Activated T-cell treated with anti-CD3 and anti-CD28 coated beads, Interleukin-2, amount 50 U/mL, for 24 hours (primary cell): Measurements from ENCODE around the gene CCDC92B.
A peak's percentile ranks its signal among the peaks of the same experiment; 100 is the strongest.

Experiments used
- DNase-seq: peaks from one replicate; pipeline ENCODE4 v3.0.0-alpha.2; 2020
- H3K27ac Mint-ChIP-seq: 2 replicates; pipeline ENCODE4 v1.8.0; 2020; ENCODE audit warnings: mild to moderate bottlenecking, mixed read lengths
- H3K27me3 Mint-ChIP-seq: 2 replicates; pipeline ENCODE4 v1.8.0; 2020; ENCODE audit warnings: mixed read lengths
- H3K36me3 Mint-ChIP-seq: 2 replicates; pipeline ENCODE4 v1.8.0; 2020; ENCODE audit warnings: low read depth, mixed read lengths
- H3K4me1 Mint-ChIP-seq: 2 replicates; pipeline ENCODE4 v1.8.0; 2020; ENCODE audit warnings: low read depth, mixed read lengths
- H3K4me3 Mint-ChIP-seq: 2 replicates; pipeline ENCODE4 v1.8.0; 2020; ENCODE audit warnings: mild to moderate bottlenecking, moderate library complexity, mixed read lengths
- H3K9me3 Mint-ChIP-seq: 2 replicates; pipeline ENCODE4 v1.8.0; 2020; ENCODE audit warnings: mixed read lengths

Gene CCDC92B

GRCh38 chr17:2718150-2718938, 31.1 kb downstream of the CCDC92B start:
- Mint-ChIP-seq H3K4me3 (no peak overlapping the region), H3K36me3 (no peaks in the 10 kb centered on the region), H3K27ac (no peak overlapping the region), H3K9me3 (no peaks in the 10 kb centered on the region), H3K27me3 (peaks cover 17% of the 10 kb centered on the region), H3K4me1 (peaks cover 14% of the 10 kb centered on the region)
- no peak for DNase-seq

DNA sequence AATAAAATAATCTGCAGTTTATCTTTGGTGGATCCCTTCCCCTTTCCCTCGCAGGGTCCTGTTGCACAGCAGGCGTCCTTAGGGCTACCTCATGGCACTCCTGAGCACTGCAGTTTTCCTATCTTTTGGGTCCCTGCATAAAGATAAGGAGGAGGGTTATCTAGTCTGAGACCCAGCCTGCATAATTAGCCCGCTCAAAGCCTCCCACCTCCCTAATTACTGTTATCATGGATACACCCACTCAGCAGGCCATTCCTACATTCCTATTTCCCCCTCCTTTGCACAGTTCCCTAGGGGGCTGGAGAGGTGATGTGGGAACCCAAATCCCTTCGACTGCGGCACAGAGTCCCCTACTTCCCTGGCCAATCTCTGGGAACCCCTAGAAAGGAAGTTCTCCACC, 32.8 kb downstream of the CCDC92B start:
- peaks cover 1% of the 10 kb centered on the region for H3K27me3 Mint-ChIP-seq
- no peak overlapping the region for H3K4me3 Mint-ChIP-seq
- DNase-seq, result no peak
- peaks cover 4% of the 10 kb centered on the region for H3K36me3 Mint-ChIP-seq
- H3K9me3 Mint-ChIP-seq, result no peaks in the 10 kb centered on the region
- peaks cover 18% of the 10 kb centered on the region for H3K4me1 Mint-ChIP-seq
- H3K27ac Mint-ChIP-seq, result no peak overlapping the region

DNA sequence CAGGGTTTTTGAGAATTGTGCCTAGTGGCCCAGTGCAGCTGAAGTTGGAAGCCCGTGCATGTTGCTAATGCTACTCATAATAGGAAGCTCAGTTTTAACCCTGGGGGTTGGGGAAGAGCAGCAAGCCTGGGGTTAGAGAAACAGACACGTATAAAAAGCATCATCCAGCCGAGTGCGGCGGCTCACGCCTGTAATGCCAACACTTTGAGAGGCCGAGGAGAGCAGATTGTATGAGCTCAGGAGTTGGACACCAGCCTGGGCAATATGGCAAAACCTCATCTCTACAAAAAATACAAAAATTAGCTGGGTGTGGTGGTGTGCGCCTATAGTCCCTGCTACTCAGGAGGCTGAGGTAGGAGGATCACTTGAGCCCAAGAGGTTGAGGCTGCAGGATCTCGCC, 35.6 kb downstream of the CCDC92B start:
- Mint-ChIP-seq H3K4me1 (peaks cover 27% of the 10 kb centered on the region), H3K27ac (no peak overlapping the region), H3K9me3 (no peaks in the 10 kb centered on the region), H3K36me3 (peaks cover 24% of the 10 kb centered on the region), H3K4me3 (no peak overlapping the region), H3K27me3 (no peaks in the 10 kb centered on the region)
- DNase-seq, result no peak

DNA sequence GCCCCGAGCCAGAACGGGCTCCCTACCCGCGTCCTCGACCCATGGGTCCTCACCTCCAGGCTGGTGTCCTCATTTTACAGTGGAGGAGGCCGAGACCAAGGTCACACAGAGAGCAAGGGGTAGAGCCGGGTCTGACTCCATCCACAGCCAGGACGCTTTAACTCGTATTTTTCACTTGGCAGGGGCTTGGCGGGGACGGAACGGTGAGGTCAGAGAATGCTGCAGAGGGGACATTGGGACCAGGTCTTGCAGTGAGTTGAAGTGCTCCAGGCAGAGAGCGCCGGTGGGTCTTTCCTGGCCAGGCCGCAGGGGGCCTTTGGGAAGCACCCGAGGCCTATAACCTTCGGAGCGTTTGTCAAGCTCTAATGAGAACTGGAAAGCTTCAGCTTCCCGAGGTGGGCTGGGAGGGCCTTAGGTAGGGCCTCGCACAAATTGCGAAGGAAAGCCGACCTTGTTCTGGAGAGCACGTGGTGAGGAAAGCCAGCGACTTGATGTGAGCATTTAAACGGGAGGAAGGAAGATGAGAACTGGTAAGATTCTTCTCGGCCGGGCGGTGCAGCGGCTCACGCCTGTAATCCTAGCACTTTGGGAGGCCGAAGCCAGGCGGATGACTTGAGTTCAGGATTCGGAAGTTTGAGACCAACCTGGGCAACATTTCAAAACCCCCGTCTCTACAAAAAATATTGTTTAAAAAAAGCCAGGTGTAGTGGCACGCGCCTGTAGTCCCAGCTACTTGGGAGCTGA, 37.0 kb downstream of the CCDC92B start:
- peak overlapping the region; percentile 93 for H3K27ac Mint-ChIP-seq
- no peak for DNase-seq
- no peaks in the 10 kb centered on the region for H3K27me3 Mint-ChIP-seq
- peak overlapping the region; percentile 87 for H3K4me3 Mint-ChIP-seq
- H3K4me1 Mint-ChIP-seq, result peaks cover 35% of the 10 kb centered on the region
- H3K36me3 Mint-ChIP-seq, result peaks cover 31% of the 10 kb centered on the region
- no peaks in the 10 kb centered on the region for H3K9me3 Mint-ChIP-seq

- Mint-ChIP-seq H3K9me3 (no peaks in the 10 kb centered on the region), H3K4me1 (peaks cover 35% of the 10 kb centered on the region), H3K4me3 (peak within 1 kb of the TSS; percentile 90), H3K27me3 (no peaks in the 10 kb centered on the region), H3K36me3 (peaks cover 34% of the 10 kb centered on the region), H3K27ac (peak within 1 kb of the TSS; percentile 93)
- DNase-seq, result peak; percentile 99
Measured at GRCh38 chr17:2711608-2712299, 37.7 kb downstream of the CCDC92B start, which contains the start of gene CLUH. Gene CLUH, minus strand, starts transcription at chr17:2711764. Its CDS starts 103 bp downstream, at chr17:2711661.

DNA sequence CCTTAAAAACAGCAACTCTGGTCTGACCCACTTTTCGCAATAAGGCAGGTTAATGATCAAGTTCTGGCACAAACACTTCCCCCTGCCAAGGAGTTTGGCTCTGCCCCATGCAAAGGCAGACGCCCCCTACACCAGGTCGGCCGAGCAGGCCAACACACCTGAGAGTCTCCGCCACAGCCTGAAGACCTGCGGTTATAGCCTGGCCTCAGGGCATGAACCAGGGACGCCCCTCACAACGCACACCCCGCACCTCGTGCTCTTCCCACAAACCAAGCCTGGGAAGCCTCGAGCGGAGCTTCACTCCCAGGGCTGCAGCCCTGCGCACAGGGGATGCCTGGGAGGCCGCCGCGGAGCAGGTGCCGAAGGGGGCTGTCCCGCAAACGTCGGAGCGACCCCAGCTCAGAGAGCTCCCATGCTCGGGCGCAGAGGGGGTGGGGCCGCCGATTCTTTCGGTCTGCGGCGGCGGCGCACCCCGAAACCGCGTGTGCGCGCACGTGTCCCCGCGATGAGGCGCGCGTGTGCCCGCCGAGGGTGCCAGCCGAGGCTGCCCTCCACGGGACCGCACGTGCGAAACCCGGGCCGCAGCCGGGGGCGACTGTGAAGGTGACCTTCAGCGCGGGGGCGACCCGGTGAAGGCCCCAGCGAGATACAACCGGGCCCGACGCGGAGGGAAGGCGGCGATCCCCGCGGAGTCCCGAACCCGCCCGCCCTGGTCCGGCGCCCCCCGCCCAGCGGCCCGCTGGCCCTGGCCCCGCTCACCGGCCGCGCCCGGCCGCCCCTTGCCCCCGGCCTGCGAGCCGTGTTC, 38.4 kb downstream of the CCDC92B start:
- H3K9me3 Mint-ChIP-seq, result no peaks in the 10 kb centered on the region
- H3K27me3 Mint-ChIP-seq, result no peaks in the 10 kb centered on the region
- peak overlapping the region; percentile 92 for H3K27ac Mint-ChIP-seq
- H3K36me3 Mint-ChIP-seq, result peaks cover 40% of the 10 kb centered on the region
- H3K4me1 Mint-ChIP-seq, result peaks cover 39% of the 10 kb centered on the region
- peak overlapping the region; percentile 90 for H3K4me3 Mint-ChIP-seq
- DNase-seq, result peak; percentile 65

DNA sequence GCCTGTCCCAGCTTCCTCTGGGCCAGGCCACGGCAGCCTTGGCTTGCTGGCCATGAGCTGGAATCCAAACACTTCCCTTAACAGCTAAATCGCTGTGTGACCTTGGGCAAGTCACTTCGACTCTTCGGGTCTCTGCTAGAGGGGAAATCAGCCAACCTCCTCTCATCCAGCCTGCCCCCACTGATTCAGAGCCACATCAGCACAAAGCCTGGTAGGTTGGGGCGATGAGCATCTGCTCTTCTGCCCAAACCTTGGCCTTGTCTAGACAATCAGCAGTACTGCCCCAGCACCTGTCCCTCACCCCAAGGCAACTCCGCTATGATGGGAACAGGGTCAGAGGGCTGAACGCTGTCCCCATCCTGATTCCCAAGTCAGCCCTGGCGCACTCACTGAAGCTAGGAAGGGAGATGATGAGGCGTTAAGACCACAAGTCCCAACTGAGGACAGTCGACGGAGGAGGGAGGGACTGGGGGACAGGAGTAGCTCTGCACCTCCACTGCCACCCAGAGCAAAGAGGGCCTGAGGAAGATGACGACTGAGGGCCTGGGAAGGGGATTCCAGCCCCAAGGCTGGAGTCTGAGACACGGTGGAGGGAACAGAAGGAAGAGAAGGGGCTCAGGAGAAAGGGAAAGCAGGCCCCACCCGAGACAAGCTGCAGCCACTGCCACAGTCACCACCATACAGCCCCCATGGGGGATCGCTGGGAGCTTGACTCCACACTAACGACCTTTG, 39.2 kb downstream of the CCDC92B start:
- DNase-seq, result no peak
- Mint-ChIP-seq H3K27me3 (no peaks in the 10 kb centered on the region), H3K27ac (peak overlapping the region; percentile 92), H3K36me3 (peaks cover 47% of the 10 kb centered on the region), H3K9me3 (no peaks in the 10 kb centered on the region), H3K4me1 (peaks cover 44% of the 10 kb centered on the region), H3K4me3 (peak overlapping the region; percentile 90)

DNA sequence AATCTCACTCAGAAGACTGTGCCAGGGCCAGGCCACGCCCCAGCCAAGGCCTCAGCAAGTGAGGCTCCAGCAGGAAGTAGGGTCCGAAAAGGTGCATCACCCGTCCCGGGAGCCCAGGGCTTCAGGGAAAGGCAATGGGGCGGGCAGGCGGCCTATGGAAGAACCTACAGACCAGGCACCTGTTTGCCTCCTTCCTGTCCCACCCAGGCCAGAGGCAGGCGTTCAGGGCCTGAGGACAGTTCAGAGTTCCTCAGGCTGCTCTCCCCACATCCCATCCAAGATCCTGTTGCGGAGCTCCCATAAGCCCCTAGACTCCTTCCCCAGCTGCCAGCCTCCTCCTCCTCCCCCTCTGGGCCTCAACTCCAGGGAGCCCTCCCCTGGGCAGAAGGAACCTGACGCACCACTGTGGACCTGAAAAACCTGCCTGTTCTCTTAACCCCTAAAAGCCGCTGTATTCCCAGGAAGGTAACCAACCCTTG, 40.2 kb downstream of the CCDC92B start:
- Mint-ChIP-seq H3K4me1 (peaks cover 45% of the 10 kb centered on the region), H3K36me3 (peaks cover 57% of the 10 kb centered on the region), H3K9me3 (no peaks in the 10 kb centered on the region), H3K27me3 (no peaks in the 10 kb centered on the region), H3K4me3 (peak overlapping the region; percentile 90), H3K27ac (peak overlapping the region; percentile 92)
- DNase-seq, result no peak

GRCh38 chr17:2708585-2709182, 40.8 kb downstream of the CCDC92B start:
- Mint-ChIP-seq H3K27me3 (no peaks in the 10 kb centered on the region), H3K27ac (peak overlapping the region; percentile 92), H3K4me3 (peak overlapping the region; percentile 90), H3K4me1 (peaks cover 43% of the 10 kb centered on the region), H3K36me3 (peaks cover 62% of the 10 kb centered on the region), H3K9me3 (no peaks in the 10 kb centered on the region)
- no peak for DNase-seq

DNA sequence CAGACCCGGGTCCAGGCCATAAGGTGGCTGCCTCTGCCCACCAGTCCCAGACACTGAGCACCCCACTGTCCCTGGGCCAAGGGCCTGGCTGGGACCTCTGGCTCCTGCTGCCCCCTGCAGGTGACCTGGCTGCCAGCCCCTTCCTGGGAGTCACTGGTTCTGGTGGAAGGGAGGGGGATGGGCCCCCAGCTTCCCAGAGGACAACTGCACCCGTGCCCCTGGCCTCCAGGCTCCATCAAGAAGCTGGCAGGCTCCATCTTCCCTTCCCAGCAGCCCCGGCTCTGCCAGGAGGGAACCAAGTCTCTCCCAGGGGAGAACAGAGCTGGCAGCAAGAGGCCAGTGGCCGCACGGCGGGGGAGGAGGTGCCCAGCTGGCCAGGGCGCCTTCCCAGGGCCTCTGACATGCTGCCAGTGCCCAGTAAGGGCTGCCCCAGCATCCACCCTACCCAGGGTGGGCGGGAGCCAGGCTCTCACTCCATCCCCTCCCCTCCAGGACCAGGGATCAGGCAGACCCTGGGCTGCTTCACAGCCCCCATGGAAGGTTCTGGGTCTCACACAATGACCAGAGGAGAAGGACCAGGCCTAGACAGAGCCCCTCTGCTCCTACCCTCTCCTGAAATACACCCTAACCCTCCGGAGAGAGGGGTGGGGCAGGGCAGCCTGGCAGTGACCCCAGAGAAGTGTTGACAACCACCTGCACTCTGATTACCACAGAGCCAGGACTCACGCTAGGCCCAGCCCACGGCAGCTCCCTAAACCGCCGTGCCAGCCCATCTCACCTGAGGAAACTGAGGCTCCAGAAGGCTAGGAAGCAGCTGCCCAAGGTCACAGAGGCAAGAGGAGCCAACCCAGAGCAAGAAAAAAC, 41.5 kb downstream of the CCDC92B start:
- H3K27ac Mint-ChIP-seq, result peak overlapping the region; percentile 79
- H3K9me3 Mint-ChIP-seq, result no peaks in the 10 kb centered on the region
- peak overlapping the region; percentile 23 for H3K4me3 Mint-ChIP-seq
- H3K4me1 Mint-ChIP-seq, result peaks cover 42% of the 10 kb centered on the region
- peaks cover 70% of the 10 kb centered on the region for H3K36me3 Mint-ChIP-seq
- DNase-seq, result no peak
- no peaks in the 10 kb centered on the region for H3K27me3 Mint-ChIP-seq

- H3K4me3 Mint-ChIP-seq, result no peak overlapping the region
- DNase-seq, result no peak
- H3K4me1 Mint-ChIP-seq, result peaks cover 35% of the 10 kb centered on the region
- H3K9me3 Mint-ChIP-seq, result no peaks in the 10 kb centered on the region
- H3K27ac Mint-ChIP-seq, result no peak overlapping the region
- no peaks in the 10 kb centered on the region for H3K27me3 Mint-ChIP-seq
- H3K36me3 Mint-ChIP-seq, result peaks cover 77% of the 10 kb centered on the region
Measured at GRCh38 chr17:2706911-2707510, 42.4 kb downstream of the CCDC92B start.
